Measurements from ENCODE around the gene STPG1. TPM values are rescaled to one million over a fixed set of nuclear protein-coding genes. Genes with fewer than 3 reads are reported as not detected.

STPG1 gene
- total RNA-seq, 1 donor = 7.2 TPM

Other genes with a start within 250 kb of the STPG1 start
- gene IFNLR1, start 226.5 kb downstream of the STPG1 start, total RNA-seq = under 0.01 TPM in 1 of 2 replicates, not detected in the other
- gene GRHL3, start 94.4 kb downstream of the STPG1 start, total RNA-seq = not detected in 2 replicates
- gene NIPAL3, start 2.0 kb upstream of the STPG1 start, total RNA-seq = 29.2 and 31.8 TPM in 2 replicates
- gene RCAN3, start 89.1 kb upstream of the STPG1 start, total RNA-seq = 1.8 and 3.5 TPM in 2 replicates
- not detected in 2 replicates for gene NCMAP, start 142.3 kb upstream of the STPG1 start, total RNA-seq
- 50.7 and 53.3 TPM in 2 replicates for gene SRRM1, start 229.5 kb upstream of the STPG1 start, total RNA-seq

Data from osteoblast (primary cell).